Neural progenitor cell (in vitro differentiated cells): Measurements from ENCODE around the gene SLC2A9. TPM values are rescaled to one million over a fixed set of nuclear protein-coding genes. Genes with fewer than 3 reads are reported as not detected.

Source experiments
- DNase-seq: peaks from one replicate; pipeline ENCODE4 v3.0.0-alpha.2; 2016; ENCODE audit warnings: low spot score
- H2AFZ ChIP-seq: fragments of 200-600 bp; sonication (generic); replicated peaks from 2 replicates; pipeline ENCODE4 v1.6.1; 2016; ENCODE audit warnings: antibody characterized with exemption
- H3F3A ChIP-seq: fragments of 200-600 bp; sonication (generic); 2 replicates; pipeline ENCODE4 v1.6.1; 2016; ENCODE audit warnings: antibody characterized with exemption, low read depth
- H3K27ac ChIP-seq: fragments of 200-600 bp; sonication (generic); 2 replicates; pipeline ENCODE4 v1.5.1; 2016; ENCODE audit warnings: mild to moderate bottlenecking
- H3K27me3 ChIP-seq: fragments of 200-600 bp; sonication (generic); 2 replicates; pipeline ENCODE4 v1.6.1; 2016; ENCODE audit warnings: mild to moderate bottlenecking, moderate library complexity
- H3K36me3 ChIP-seq: fragments of 200-600 bp; sonication (generic); 2 replicates; pipeline ENCODE4 v1.5.1; 2016
- H3K4me1 ChIP-seq: fragments of 200-600 bp; sonication (generic); 2 replicates; pipeline ENCODE4 v1.6.1; 2016; ENCODE audit warnings: mixed run types
- H3K4me2 ChIP-seq: fragments of 200-600 bp; sonication (generic); 2 replicates; pipeline ENCODE4 v1.6.1; 2016
- H3K4me3 ChIP-seq: fragments of 200-600 bp; sonication (generic); 2 replicates; pipeline ENCODE4 v1.5.1; 2016
- H3K79me2 ChIP-seq: fragments of 200-600 bp; sonication (generic); 2 replicates; pipeline ENCODE4 v1.6.1; 2016; ENCODE audit warnings: low read depth
- H3K9ac ChIP-seq: fragments of 200-600 bp; sonication (generic); 2 replicates; pipeline ENCODE4 v1.6.1; 2016
- H3K9me3 ChIP-seq: fragments of 200-600 bp; sonication (generic); 2 replicates; pipeline ENCODE4 v1.5.1; 2016; ENCODE audit warnings: low read depth
- H4K20me1 ChIP-seq: fragments of 200-600 bp; sonication (generic); 2 replicates; pipeline ENCODE4 v1.6.1; 2016; ENCODE audit warnings: low read depth
- H3K27ac Mint-ChIP-seq: 3 replicates; pipeline ENCODE4 v1.8.0; 2021; ENCODE audit warnings: mixed read lengths
- H3K27me3 Mint-ChIP-seq: 2 replicates; pipeline ENCODE4 v1.8.0; 2022; ENCODE audit warnings: low read depth, mild to moderate bottlenecking, inconsistent platforms, moderate library complexity, mixed read lengths; ENCODE audit not compliant: insufficient read depth
- H3K36me3 Mint-ChIP-seq: 3 replicates; pipeline ENCODE4 v1.8.0; 2021; ENCODE audit warnings: mixed read lengths
- H3K4me1 Mint-ChIP-seq: 3 replicates; pipeline ENCODE4 v1.8.0; 2021; ENCODE audit warnings: mixed read lengths
- H3K4me3 Mint-ChIP-seq: 3 replicates; pipeline ENCODE4 v1.8.0; 2021; ENCODE audit warnings: mild to moderate bottlenecking, moderate library complexity, mixed read lengths
- H3K9me3 Mint-ChIP-seq: 3 replicates; pipeline ENCODE4 v1.8.0; 2020; ENCODE audit warnings: mixed read lengths
- CTCF ChIP-seq: fragments of 200-600 bp; sonication (generic); IDR thresholded peaks from 2 replicates; pipeline ENCODE4 v1.5.1; 2017; ENCODE audit warnings: antibody characterized with exemption, mild to moderate bottlenecking
- EZH2 ChIP-seq: fragments of 200-600 bp; sonication (generic); IDR thresholded peaks from 2 replicates; pipeline ENCODE4 v1.6.1; 2017; ENCODE audit warnings: antibody characterized with exemption, mild to moderate bottlenecking, moderate library complexity
- EZH2phosphoT487 ChIP-seq: fragments of 200-600 bp; sonication (generic); IDR thresholded peaks from 2 replicates; pipeline ENCODE4 v1.6.1; 2017; ENCODE audit warnings: antibody characterized with exemption
- total RNA-seq: library from RNA; depleted of rRNA; stranded (reverse); fragments of >200 nt; gene quantifications from 2 replicates; pipeline ENCODE4 v1.2.3, GENCODE V29; 2015; ENCODE audit warnings: low replicate concordance

Gene SLC2A9
- total RNA-seq, 1 donor from 2014 or later: not detected

GRCh38 chr4:9971711-9972110 lies 49.6 kb downstream of the SLC2A9 start:
- Histone ChIP-seq H3K4me3 (no peak overlapping the region), H2AFZ (no peak overlapping the region), H3K9me3 (no peaks in the 10 kb centered on the region), H3K36me3 (no peaks in the 10 kb centered on the region), H3K4me2 (no peak overlapping the region), H3K4me1 (no peaks in the 10 kb centered on the region), H3K79me2 (no peaks in the 10 kb centered on the region), H4K20me1 (no peaks in the 10 kb centered on the region), H3K9ac (no peak overlapping the region), H3K27ac (no peak overlapping the region), H3K27me3 (no peaks in the 10 kb centered on the region), H3F3A (no peaks in the 10 kb centered on the region)
- H3K4me3 Mint-ChIP-seq: no peak overlapping the region
- H3K4me1 Mint-ChIP-seq: no peaks in the 10 kb centered on the region
- H3K9me3 Mint-ChIP-seq: peaks cover 11% of the 10 kb centered on the region
- TF ChIP-seq EZH2: no peak
- no peak for DNase-seq
- H3K27ac Mint-ChIP-seq: no peak overlapping the region
- no peaks in the 10 kb centered on the region for H3K36me3 Mint-ChIP-seq
- peaks cover 2% of the 10 kb centered on the region for H3K27me3 Mint-ChIP-seq

DNA sequence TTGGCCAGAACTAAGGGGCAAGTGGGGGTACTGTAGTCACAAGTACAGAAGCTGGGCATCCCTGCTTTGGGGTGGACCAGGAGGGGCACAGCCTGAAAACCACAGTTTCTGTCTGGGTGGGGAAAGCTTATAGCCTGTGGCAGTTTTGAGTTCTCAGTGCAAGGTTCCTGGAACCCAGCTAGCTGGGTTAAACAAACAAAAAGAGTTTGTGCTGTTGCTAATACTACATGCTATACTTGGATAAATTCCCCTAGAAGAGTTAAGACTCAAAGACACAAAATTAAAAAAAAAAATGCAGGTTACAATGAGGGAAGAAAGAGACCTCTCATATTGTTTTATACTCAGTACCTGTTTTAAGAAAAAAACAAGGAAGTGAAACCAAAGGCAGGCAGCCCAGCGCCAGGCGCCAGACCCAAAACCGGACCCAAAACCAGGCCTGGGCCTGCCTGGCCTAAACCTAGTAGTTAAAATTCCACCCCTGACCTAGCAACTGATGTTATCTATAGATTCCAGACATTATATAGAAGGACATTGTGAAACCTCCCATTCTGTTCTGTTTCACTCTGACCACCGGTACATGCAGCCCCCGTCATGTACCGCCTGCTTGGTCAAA lies 50.8 kb downstream of the SLC2A9 start:
- no peaks in the 10 kb centered on the region for H3K27me3 ChIP-seq
- no peaks in the 10 kb centered on the region for H3K36me3 ChIP-seq
- H3K9me3 ChIP-seq: no peaks in the 10 kb centered on the region
- Mint-ChIP-seq H3K36me3 (no peaks in the 10 kb centered on the region), H3K27ac (no peak overlapping the region), H3K9me3 (peaks cover 11% of the 10 kb centered on the region), H3K4me1 (no peaks in the 10 kb centered on the region), H3K4me3 (no peak overlapping the region), H3K27me3 (peaks cover 2% of the 10 kb centered on the region)
- H4K20me1 ChIP-seq: no peaks in the 10 kb centered on the region
- H3K27ac ChIP-seq: no peak overlapping the region
- TF ChIP-seq EZH2phosphoT487 (no peak), EZH2 (no peak), CTCF (no peak)
- H3F3A ChIP-seq: no peaks in the 10 kb centered on the region
- no peak for DNase-seq
- H3K4me3 ChIP-seq: no peak overlapping the region
- H2AFZ ChIP-seq: no peak overlapping the region
- no peak overlapping the region for H3K4me2 ChIP-seq
- no peaks in the 10 kb centered on the region for H3K4me1 ChIP-seq
- H3K9ac ChIP-seq: no peak overlapping the region
- H3K79me2 ChIP-seq: no peaks in the 10 kb centered on the region

DNA sequence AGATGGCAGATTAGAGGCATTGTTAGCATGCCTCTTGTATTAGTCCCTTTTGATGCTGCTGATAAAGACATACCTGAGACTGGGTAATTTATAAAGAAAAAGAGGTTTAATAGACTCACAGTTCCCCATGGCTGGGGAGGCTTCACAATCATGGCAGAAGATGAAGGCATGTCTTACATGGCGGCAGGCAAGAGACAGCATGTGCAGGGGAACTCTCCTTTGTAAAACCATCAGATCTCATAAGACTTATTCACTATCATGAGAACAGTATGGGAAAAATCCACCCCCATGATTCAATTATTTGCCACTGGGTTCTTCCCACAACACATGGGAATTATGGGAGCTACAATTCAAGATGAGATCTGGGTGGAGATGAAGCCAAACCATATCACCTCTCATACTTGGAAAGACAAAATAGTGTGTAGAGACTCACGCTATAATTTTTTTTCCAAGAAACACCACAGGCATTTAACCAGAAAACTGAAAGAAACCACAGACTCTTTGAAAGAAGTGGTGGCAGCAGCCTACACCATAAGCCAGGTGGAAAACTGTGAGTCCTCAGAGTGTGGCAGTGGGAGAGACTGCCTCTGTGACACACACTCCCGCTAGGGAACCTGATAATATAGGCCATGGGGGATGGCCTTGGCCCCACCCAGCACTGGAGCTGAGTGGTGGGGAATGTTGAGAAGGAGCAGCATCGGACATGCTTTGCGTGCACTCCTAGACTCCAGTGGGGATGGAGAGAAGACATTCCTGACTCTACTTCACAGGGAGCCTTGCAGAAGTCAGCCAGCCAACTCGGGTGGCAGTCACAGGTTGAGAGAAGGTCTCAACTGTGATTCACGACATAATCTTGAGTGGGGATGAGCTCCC lies 51.5 kb downstream of the SLC2A9 start:
- no peaks in the 10 kb centered on the region for H3K79me2 ChIP-seq
- H3K9me3 ChIP-seq: no peaks in the 10 kb centered on the region
- no peaks in the 10 kb centered on the region for H3K4me1 ChIP-seq
- H3K27ac Mint-ChIP-seq: no peak overlapping the region
- H3K27me3 ChIP-seq: no peaks in the 10 kb centered on the region
- no peak overlapping the region for H3K4me3 ChIP-seq
- peaks cover 2% of the 10 kb centered on the region for H3K27me3 Mint-ChIP-seq
- no peak overlapping the region for H3K4me3 Mint-ChIP-seq
- H3K9ac ChIP-seq: no peak overlapping the region
- H2AFZ ChIP-seq: no peak overlapping the region
- no peaks in the 10 kb centered on the region for H3K36me3 ChIP-seq
- H4K20me1 ChIP-seq: no peaks in the 10 kb centered on the region
- no peaks in the 10 kb centered on the region for H3K36me3 Mint-ChIP-seq
- H3K27ac ChIP-seq: no peak overlapping the region
- no peaks in the 10 kb centered on the region for H3F3A ChIP-seq
- H3K4me2 ChIP-seq: no peak overlapping the region
- H3K4me1 Mint-ChIP-seq: no peaks in the 10 kb centered on the region
- peaks cover 11% of the 10 kb centered on the region for H3K9me3 Mint-ChIP-seq
- DNase-seq: no peak
- TF ChIP-seq EZH2: no peak
- TF ChIP-seq CTCF: no peak
- no peak for TF ChIP-seq EZH2phosphoT487

- Histone ChIP-seq H3K4me1 (no peaks in the 10 kb centered on the region), H3K9ac (no peak overlapping the region), H3K4me2 (no peak overlapping the region), H3K27me3 (no peaks in the 10 kb centered on the region), H3K27ac (no peak overlapping the region), H3K9me3 (no peaks in the 10 kb centered on the region), H4K20me1 (no peaks in the 10 kb centered on the region), H3K4me3 (no peak overlapping the region), H3K36me3 (no peaks in the 10 kb centered on the region), H2AFZ (no peak overlapping the region), H3F3A (no peaks in the 10 kb centered on the region), H3K79me2 (no peaks in the 10 kb centered on the region)
- no peak overlapping the region for H3K4me3 Mint-ChIP-seq
- H3K9me3 Mint-ChIP-seq: peaks cover 8% of the 10 kb centered on the region
- peaks cover 2% of the 10 kb centered on the region for H3K4me1 Mint-ChIP-seq
- H3K27me3 Mint-ChIP-seq: peaks cover 4% of the 10 kb centered on the region
- no peak for DNase-seq
- no peak for TF ChIP-seq CTCF
- TF ChIP-seq EZH2: no peak
- no peak for TF ChIP-seq EZH2phosphoT487
- no peaks in the 10 kb centered on the region for H3K36me3 Mint-ChIP-seq
- no peak overlapping the region for H3K27ac Mint-ChIP-seq
These were observed 52.8 kb downstream of the SLC2A9 start for GRCh38 chr4:9968472-9968871.
